ENCODE results near the gene RMDN2.

The RMDN2 gene

GRCh38 chr2:37886745-37887144, 38.3 kb upstream of the RMDN2 start:
- H3K9me3 ChIP-seq (ENCODE audit: control insufficient read depth in 2 of 2, low read length in 2 of 2) = no peaks in the 10 kb centered on the region
- peaks cover 3% of the 10 kb centered on the region for H3K4me1 ChIP-seq (ENCODE audit: control insufficient read depth, insufficient read depth, low read length)
- H3K27ac ChIP-seq (ENCODE audit: low read length) = no peak overlapping the region
- H3K4me3 ChIP-seq (ENCODE audit: low read length in 2 of 2) = no peak overlapping the region
- no peaks in the 10 kb centered on the region for H3K27me3 ChIP-seq (ENCODE audit: control insufficient read depth in 1 of 2, insufficient read depth in 2 of 2, low read length in 2 of 2)
- no peak overlapping the region for H3K9ac ChIP-seq (ENCODE audit: low read length in 2 of 2)
- no peaks in the 10 kb centered on the region for H3K36me3 ChIP-seq (ENCODE audit: control insufficient read depth in 2 of 2, insufficient read depth in 2 of 2, low read length in 2 of 2)

GRCh38 chr2:37887286-37887685, 37.8 kb upstream of the RMDN2 start:
- H3K9me3 ChIP-seq (ENCODE audit: control insufficient read depth in 2 of 2, low read length in 2 of 2) = no peaks in the 10 kb centered on the region
- H3K4me1 ChIP-seq (ENCODE audit: control insufficient read depth, insufficient read depth, low read length) = peaks cover 3% of the 10 kb centered on the region
- H3K27me3 ChIP-seq (ENCODE audit: control insufficient read depth in 1 of 2, insufficient read depth in 2 of 2, low read length in 2 of 2) = no peaks in the 10 kb centered on the region
- no peak overlapping the region for H3K9ac ChIP-seq (ENCODE audit: low read length in 2 of 2)
- no peaks in the 10 kb centered on the region for H3K36me3 ChIP-seq (ENCODE audit: control insufficient read depth in 2 of 2, insufficient read depth in 2 of 2, low read length in 2 of 2)
- no peak overlapping the region for H3K27ac ChIP-seq (ENCODE audit: low read length)
- H3K4me3 ChIP-seq (ENCODE audit: low read length in 2 of 2) = no peak overlapping the region

- Histone ChIP-seq H3K4me3 (ENCODE audit: low read length in 2 of 2) (no peak overlapping the region), H3K9me3 (ENCODE audit: control insufficient read depth in 2 of 2, low read length in 2 of 2) (no peaks in the 10 kb centered on the region), H3K36me3 (ENCODE audit: control insufficient read depth in 2 of 2, insufficient read depth in 2 of 2, low read length in 2 of 2) (no peaks in the 10 kb centered on the region), H3K4me1 (ENCODE audit: control insufficient read depth, insufficient read depth, low read length) (peaks cover 8% of the 10 kb centered on the region), H3K9ac (ENCODE audit: low read length in 2 of 2) (peak overlapping the region in 1 of 2 donors; percentile 29), H3K27me3 (ENCODE audit: control insufficient read depth in 1 of 2, insufficient read depth in 2 of 2, low read length in 2 of 2) (no peaks in the 10 kb centered on the region), H3K27ac (ENCODE audit: low read length) (no peak overlapping the region)
Observed at GRCh38 chr2:37890893-37891495, 34.1 kb upstream of the RMDN2 start.

GRCh38 chr2:37891846-37892435, 33.1 kb upstream of the RMDN2 start:
- no peaks in the 10 kb centered on the region for H3K9me3 ChIP-seq (ENCODE audit: control insufficient read depth in 2 of 2, low read length in 2 of 2)
- H3K4me3 ChIP-seq (ENCODE audit: low read length in 2 of 2) = no peak overlapping the region
- peaks cover 8% of the 10 kb centered on the region for H3K4me1 ChIP-seq (ENCODE audit: control insufficient read depth, insufficient read depth, low read length)
- H3K9ac ChIP-seq (ENCODE audit: low read length in 2 of 2) = no peak overlapping the region
- H3K27ac ChIP-seq (ENCODE audit: low read length) = no peak overlapping the region
- no peaks in the 10 kb centered on the region for H3K36me3 ChIP-seq (ENCODE audit: control insufficient read depth in 2 of 2, insufficient read depth in 2 of 2, low read length in 2 of 2)
- no peaks in the 10 kb centered on the region for H3K27me3 ChIP-seq (ENCODE audit: control insufficient read depth in 1 of 2, insufficient read depth in 2 of 2, low read length in 2 of 2)

GRCh38 chr2:37892436-37893114, 32.5 kb upstream of the RMDN2 start:
- Histone ChIP-seq H3K27me3 (ENCODE audit: control insufficient read depth in 1 of 2, insufficient read depth in 2 of 2, low read length in 2 of 2) (no peaks in the 10 kb centered on the region), H3K27ac (ENCODE audit: low read length) (no peak overlapping the region), H3K4me1 (ENCODE audit: control insufficient read depth, insufficient read depth, low read length) (peaks cover 8% of the 10 kb centered on the region), H3K9ac (ENCODE audit: low read length in 2 of 2) (no peak overlapping the region), H3K36me3 (ENCODE audit: control insufficient read depth in 2 of 2, insufficient read depth in 2 of 2, low read length in 2 of 2) (no peaks in the 10 kb centered on the region), H3K4me3 (ENCODE audit: low read length in 2 of 2) (no peak overlapping the region), H3K9me3 (ENCODE audit: control insufficient read depth in 2 of 2, low read length in 2 of 2) (no peaks in the 10 kb centered on the region)

GRCh38 chr2:37893327-37893726, 31.8 kb upstream of the RMDN2 start:
- peaks cover 8% of the 10 kb centered on the region for H3K4me1 ChIP-seq (ENCODE audit: control insufficient read depth, insufficient read depth, low read length)
- no peak overlapping the region for H3K4me3 ChIP-seq (ENCODE audit: low read length in 2 of 2)
- no peak overlapping the region for H3K27ac ChIP-seq (ENCODE audit: low read length)
- no peaks in the 10 kb centered on the region for H3K36me3 ChIP-seq (ENCODE audit: control insufficient read depth in 2 of 2, insufficient read depth in 2 of 2, low read length in 2 of 2)
- H3K27me3 ChIP-seq (ENCODE audit: control insufficient read depth in 1 of 2, insufficient read depth in 2 of 2, low read length in 2 of 2) = no peaks in the 10 kb centered on the region
- H3K9ac ChIP-seq (ENCODE audit: low read length in 2 of 2) = no peak overlapping the region
- no peaks in the 10 kb centered on the region for H3K9me3 ChIP-seq (ENCODE audit: control insufficient read depth in 2 of 2, low read length in 2 of 2)

GRCh38 chr2:37894047-37894446, 31.0 kb upstream of the RMDN2 start:
- Histone ChIP-seq H3K27me3 (ENCODE audit: control insufficient read depth in 1 of 2, insufficient read depth in 2 of 2, low read length in 2 of 2) (no peaks in the 10 kb centered on the region), H3K27ac (ENCODE audit: low read length) (no peak overlapping the region), H3K4me1 (ENCODE audit: control insufficient read depth, insufficient read depth, low read length) (peaks cover 8% of the 10 kb centered on the region), H3K9ac (ENCODE audit: low read length in 2 of 2) (no peak overlapping the region), H3K9me3 (ENCODE audit: control insufficient read depth in 2 of 2, low read length in 2 of 2) (no peaks in the 10 kb centered on the region), H3K36me3 (ENCODE audit: control insufficient read depth in 2 of 2, insufficient read depth in 2 of 2, low read length in 2 of 2) (no peaks in the 10 kb centered on the region), H3K4me3 (ENCODE audit: low read length in 2 of 2) (no peak overlapping the region)

- Histone ChIP-seq H3K4me3 (ENCODE audit: low read length in 2 of 2) (no peak overlapping the region), H3K9me3 (ENCODE audit: control insufficient read depth in 2 of 2, low read length in 2 of 2) (no peaks in the 10 kb centered on the region), H3K27me3 (ENCODE audit: control insufficient read depth in 1 of 2, insufficient read depth in 2 of 2, low read length in 2 of 2) (no peaks in the 10 kb centered on the region), H3K9ac (ENCODE audit: low read length in 2 of 2) (no peak overlapping the region), H3K36me3 (ENCODE audit: control insufficient read depth in 2 of 2, insufficient read depth in 2 of 2, low read length in 2 of 2) (no peaks in the 10 kb centered on the region), H3K27ac (ENCODE audit: low read length) (no peak overlapping the region), H3K4me1 (ENCODE audit: control insufficient read depth, insufficient read depth, low read length) (peaks cover 8% of the 10 kb centered on the region)
Observed at GRCh38 chr2:37894601-37895000, 30.5 kb upstream of the RMDN2 start.

- peaks cover 8% of the 10 kb centered on the region for H3K4me1 ChIP-seq (ENCODE audit: control insufficient read depth, insufficient read depth, low read length)
- H3K9me3 ChIP-seq (ENCODE audit: control insufficient read depth in 2 of 2, low read length in 2 of 2) = no peaks in the 10 kb centered on the region
- no peak overlapping the region for H3K27ac ChIP-seq (ENCODE audit: low read length)
- no peak overlapping the region for H3K4me3 ChIP-seq (ENCODE audit: low read length in 2 of 2)
- no peak overlapping the region for H3K9ac ChIP-seq (ENCODE audit: low read length in 2 of 2)
- no peaks in the 10 kb centered on the region for H3K27me3 ChIP-seq (ENCODE audit: control insufficient read depth in 1 of 2, insufficient read depth in 2 of 2, low read length in 2 of 2)
- H3K36me3 ChIP-seq (ENCODE audit: control insufficient read depth in 2 of 2, insufficient read depth in 2 of 2, low read length in 2 of 2) = no peaks in the 10 kb centered on the region
Observed at GRCh38 chr2:37895140-37895539, 29.9 kb upstream of the RMDN2 start.

GRCh38 chr2:37896319-37896718, 28.8 kb upstream of the RMDN2 start:
- Histone ChIP-seq H3K9me3 (ENCODE audit: control insufficient read depth in 2 of 2, low read length in 2 of 2) (no peaks in the 10 kb centered on the region), H3K27ac (ENCODE audit: low read length) (no peak overlapping the region), H3K9ac (ENCODE audit: low read length in 2 of 2) (no peak overlapping the region), H3K36me3 (ENCODE audit: control insufficient read depth in 2 of 2, insufficient read depth in 2 of 2, low read length in 2 of 2) (no peaks in the 10 kb centered on the region), H3K27me3 (ENCODE audit: control insufficient read depth in 1 of 2, insufficient read depth in 2 of 2, low read length in 2 of 2) (no peaks in the 10 kb centered on the region), H3K4me1 (ENCODE audit: control insufficient read depth, insufficient read depth, low read length) (peaks cover 6% of the 10 kb centered on the region), H3K4me3 (ENCODE audit: low read length in 2 of 2) (no peak overlapping the region)

- no peaks in the 10 kb centered on the region for H3K27me3 ChIP-seq (ENCODE audit: control insufficient read depth in 1 of 2, insufficient read depth in 2 of 2, low read length in 2 of 2)
- no peaks in the 10 kb centered on the region for H3K36me3 ChIP-seq (ENCODE audit: control insufficient read depth in 2 of 2, insufficient read depth in 2 of 2, low read length in 2 of 2)
- no peaks in the 10 kb centered on the region for H3K9me3 ChIP-seq (ENCODE audit: control insufficient read depth in 2 of 2, low read length in 2 of 2)
- H3K27ac ChIP-seq (ENCODE audit: low read length) = no peak overlapping the region
- H3K4me1 ChIP-seq (ENCODE audit: control insufficient read depth, insufficient read depth, low read length) = peaks cover 6% of the 10 kb centered on the region
- no peak overlapping the region for H3K4me3 ChIP-seq (ENCODE audit: low read length in 2 of 2)
- no peak overlapping the region for H3K9ac ChIP-seq (ENCODE audit: low read length in 2 of 2)
Observed at GRCh38 chr2:37897511-37897910, 27.6 kb upstream of the RMDN2 start.
